HG02678 (cell line): Measurements from ENCODE around the gene LZTS2.

Source experiments
- ATAC-seq: cut with Tn5 transposase; IDR thresholded peaks from one replicate; pipeline ENCODE4 v1.9.1; 2021; ENCODE audit warnings: mild to moderate bottlenecking, moderate library complexity; ENCODE audit not compliant: unreplicated experiment

Gene LZTS2

DNA sequence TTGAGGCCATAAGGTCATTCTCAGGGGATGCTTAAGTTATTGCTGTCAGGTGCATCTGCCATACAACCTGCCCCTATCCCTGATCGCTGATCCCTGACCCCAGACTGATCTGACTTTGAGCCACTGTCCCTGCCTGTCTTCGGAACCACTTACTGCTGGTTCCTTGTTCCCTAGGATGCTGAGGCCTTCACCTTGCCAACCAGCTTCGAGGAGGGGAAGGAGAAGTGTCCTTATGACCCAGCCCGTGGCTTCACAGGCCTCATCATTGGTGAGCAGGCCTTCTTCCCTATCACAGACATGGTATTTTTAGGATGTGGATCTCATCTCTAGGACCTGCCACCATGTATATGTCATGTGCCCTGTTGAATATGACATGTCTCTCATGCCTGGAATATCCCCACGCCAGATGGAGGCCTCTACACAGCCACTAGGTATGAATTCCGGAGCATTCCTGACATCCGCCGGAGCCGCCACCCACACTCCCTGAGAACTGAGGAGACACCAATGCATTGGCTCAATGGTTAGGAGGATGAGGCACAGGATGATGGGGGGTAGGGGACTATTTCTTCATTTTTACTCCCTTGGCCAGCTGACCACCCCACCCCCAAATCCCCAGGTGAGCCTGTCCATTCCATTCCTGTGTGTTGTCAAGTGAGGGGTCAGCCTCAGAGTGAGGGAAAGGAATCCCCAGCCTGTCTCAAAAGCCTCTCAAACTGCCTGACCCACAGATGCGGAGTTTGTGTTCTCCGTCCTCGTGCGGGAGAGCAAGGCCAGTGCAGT is 21.3 kb upstream of the LZTS2 start:
- no peak for ATAC-seq

DNA sequence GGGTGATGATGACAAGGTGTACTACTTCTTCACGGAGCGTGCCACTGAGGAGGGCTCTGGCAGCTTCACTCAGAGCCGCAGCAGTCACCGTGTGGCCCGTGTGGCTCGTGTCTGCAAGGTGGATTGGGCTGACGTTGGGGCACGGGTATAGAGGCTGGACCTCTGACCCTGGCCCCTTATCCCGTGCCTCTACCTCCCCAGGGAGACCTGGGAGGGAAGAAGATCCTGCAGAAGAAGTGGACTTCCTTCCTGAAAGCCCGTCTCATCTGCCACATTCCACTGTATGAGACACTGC is 20.8 kb upstream of the LZTS2 start:
- ATAC-seq, result no peak

DNA sequence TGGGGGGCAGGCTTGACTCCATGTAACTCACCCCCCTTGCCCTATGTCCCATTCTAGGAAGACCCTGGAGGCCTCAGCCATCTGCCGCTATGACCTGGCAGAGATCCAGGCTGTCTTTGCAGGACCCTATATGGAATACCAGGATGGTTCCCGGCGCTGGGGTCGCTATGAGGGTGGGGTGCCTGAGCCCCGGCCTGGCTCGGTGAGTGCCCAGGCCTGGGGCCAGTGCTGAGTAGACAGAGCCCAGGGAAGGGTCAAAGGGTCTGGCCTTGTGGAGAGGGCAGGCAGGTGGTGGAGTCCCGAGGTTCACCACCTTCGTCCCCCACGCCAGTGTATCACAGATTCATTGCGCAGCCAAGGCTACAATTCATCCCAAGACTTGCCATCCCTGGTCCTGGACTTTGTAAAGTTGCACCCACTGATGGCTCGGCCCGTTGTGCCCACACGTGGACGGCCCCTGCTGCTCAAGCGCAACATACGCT is 19.8 kb upstream of the LZTS2 start:
- ATAC-seq, result no peak

DNA sequence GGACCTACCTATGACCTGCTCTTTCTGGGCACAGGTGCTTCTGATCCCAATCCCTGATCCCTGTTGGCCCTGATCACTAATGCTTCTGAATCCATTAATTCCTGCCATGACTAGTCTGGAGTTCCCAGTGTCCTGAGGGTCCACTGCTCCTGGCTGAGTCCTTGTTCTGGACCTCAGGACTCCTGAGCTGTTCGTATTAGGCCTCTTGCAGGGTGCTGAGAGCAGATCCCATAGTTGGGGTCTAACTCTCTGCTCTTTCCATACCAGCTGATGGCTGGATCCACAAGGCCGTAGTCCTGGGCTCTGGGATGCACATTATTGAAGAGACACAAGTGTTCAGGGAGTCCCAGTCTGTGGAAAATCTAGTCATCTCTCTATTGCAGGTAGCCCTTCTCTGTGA is 19.3 kb upstream of the LZTS2 start:
- no peak for ATAC-seq

DNA sequence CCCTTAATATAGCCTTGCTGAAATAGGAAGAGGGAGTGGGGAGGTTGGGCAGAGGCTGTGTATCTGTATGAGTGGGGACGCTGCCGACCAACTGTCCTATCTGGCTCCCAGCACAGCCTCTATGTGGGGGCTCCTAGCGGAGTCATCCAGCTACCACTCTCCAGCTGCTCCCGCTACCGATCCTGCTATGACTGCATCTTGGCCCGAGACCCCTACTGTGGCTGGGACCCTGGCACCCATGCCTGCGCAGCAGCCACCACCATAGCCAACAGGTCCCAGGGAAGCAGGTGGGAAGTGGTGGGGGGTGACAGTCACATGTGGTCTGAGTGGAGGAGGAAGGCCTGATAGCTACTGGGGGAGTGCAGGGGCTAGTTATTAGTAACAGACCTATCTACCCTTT is 18.9 kb upstream of the LZTS2 start:
- no peak for ATAC-seq

DNA sequence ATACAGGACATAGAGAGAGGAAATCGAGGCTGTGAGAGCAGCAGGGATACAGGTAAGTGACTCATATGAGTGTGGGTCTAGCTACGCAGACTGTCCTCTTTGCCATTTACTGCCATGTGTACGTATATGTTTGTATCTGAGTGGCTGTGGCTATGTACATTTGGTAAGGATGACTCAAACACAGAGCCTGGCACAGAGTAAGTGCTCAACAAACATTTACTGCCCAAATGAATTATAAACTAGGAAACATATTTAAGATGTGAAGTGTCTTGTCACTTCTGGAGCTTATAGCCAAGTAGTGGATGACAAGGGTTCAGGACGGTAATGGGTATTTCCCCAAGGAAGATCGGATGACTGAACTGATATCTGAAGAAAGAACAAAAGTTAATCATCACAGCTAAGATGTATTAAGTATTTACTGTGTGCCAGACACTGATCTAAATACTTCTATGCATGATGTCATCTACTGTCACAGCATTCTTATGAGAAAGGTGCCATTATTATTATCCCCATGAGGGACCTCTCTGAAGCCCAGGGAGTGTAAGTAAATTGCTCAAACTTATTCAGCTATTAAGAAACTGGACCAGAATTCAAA is 18.3 kb upstream of the LZTS2 start:
- no peak for ATAC-seq

DNA sequence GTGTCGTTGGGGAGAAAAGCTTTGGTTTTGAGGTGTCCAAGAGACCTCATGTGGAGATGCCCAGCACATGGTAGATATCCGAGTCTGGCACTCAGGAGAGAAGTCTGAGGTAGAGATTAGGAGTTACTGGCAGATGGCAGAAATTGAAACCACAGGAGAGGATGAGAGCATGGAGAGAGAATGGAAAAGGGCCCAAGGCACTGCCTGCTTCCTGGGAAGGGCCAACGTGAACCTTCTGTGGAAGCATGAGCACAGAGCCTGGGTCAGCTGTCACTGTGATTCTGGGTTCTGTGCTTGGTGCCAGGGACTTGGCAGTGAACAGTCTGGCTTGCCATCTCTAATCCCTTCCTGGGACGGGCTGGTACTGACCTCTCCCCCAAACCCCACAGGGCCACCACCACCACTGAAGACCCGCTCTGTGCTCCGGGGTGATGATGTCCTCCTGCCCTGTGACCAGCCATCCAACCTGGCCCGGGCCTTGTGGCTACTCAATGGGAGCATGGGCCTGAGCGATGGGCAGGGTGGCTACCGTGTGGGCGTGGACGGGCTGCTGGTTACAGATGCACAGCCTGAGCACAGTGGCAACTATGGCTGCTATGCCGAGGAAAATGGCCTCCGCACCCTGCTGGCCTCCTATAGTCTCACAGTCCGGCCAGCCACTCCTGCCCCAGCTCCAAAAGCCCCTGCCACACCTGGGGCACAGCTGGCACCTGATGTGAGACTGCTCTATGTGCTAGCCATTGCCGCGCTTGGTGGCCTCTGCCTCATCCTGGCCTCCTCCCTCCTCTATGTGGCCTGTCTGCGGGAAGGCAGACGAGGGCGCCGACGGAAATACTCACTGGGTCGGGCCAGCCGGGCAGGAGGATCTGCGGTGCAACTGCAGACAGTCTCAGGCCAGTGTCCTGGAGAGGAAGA is 16.4 kb upstream of the LZTS2 start:
- ATAC-seq, result no peak

DNA sequence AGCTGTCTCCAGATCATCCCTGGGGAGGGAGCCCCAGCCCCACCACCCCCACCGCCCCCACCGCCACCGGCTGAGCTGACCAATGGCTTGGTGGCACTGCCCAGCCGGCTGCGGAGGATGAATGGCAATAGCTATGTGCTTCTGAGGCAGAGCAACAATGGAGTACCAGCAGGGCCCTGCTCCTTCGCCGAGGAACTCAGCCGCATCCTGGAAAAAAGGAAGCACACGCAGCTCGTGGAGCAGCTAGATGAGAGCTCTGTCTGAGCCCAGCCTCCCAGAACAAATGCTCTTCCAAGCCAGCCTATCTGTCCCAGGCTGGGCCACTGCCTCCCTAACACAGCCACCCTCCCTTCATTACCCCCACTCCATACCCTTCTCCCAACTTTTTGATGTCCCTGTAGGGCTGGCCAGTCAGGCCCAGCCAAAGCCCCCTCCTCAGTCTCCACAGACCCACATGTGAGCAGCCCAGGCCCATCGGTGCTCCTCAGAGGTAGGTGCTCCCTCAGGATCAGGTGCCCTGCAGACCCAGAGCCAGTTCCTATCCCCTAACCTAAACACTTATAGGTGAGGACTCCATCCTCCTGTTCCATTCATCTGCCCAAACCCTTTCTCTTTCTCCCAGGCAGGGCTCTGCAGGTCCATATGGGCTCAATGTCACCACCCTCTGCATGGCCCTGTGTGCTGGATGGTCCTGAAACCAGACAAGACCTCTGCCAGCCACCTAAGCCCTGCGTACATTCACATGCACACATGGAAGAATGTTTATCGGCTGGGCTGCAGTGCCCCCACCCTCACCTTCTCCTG is 15.5 kb upstream of the LZTS2 start:
- ATAC-seq, result no peak

DNA sequence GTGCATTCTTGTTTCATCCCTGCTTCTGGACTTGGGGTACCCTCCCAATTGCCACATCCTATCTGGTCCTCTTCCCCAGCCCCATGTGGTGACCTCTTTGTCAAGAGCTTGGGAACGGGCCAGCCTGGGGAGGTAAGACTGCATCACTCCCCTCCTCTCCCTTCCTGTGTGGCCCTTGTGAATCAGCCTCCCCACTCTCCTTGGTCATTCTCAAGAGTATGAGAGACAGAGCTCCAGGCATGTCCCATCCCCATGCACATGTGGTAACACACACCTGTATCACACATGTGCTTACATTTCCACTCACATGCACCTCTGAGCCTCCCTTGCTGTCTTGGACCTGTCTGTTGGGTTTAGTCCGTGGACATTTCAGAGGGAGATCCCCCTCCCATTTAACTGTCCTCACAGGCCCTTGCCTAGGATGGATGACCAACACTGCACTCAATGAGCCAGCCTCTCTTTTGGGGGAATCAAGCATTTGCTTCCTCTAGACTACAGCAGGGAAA is 14.9 kb upstream of the LZTS2 start:
- no peak for ATAC-seq

DNA sequence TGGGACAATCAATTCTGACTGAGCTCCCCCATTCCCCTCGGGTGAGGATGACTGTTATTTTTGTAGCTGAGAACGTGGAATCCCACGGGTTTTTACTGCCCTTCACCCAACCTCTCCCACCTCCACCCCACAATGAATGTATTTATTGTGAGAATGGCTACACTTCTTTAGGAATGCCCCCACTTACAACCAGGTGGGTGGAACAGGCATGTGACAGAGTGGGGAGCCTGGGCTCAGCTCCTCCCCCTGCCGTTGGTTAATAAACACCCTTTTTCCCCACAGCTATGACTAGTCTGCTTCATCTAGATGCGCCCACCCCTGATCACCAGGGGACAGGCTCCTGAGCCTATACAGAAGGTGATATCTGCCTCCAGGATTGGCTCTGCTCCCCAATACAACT is 14.3 kb upstream of the LZTS2 start:
- no peak for ATAC-seq

DNA sequence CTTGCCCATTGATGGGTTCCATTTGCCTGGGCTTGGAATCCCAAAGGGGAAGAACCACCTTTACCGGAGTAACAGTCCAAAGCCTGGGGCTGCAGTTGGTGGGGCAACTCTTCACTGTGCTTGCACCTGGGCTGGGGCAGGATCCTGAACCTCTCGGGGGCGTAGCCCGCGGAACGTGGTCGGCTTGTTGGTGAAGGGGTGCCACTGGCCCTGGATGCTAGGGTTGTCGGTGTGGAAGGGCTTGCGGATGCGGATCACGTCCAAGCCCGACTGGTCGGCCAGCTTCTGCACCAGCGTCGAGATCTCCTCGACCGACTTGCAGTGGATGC is 13.0 kb upstream of the LZTS2 start:
- peak; percentile 6 for ATAC-seq

DNA sequence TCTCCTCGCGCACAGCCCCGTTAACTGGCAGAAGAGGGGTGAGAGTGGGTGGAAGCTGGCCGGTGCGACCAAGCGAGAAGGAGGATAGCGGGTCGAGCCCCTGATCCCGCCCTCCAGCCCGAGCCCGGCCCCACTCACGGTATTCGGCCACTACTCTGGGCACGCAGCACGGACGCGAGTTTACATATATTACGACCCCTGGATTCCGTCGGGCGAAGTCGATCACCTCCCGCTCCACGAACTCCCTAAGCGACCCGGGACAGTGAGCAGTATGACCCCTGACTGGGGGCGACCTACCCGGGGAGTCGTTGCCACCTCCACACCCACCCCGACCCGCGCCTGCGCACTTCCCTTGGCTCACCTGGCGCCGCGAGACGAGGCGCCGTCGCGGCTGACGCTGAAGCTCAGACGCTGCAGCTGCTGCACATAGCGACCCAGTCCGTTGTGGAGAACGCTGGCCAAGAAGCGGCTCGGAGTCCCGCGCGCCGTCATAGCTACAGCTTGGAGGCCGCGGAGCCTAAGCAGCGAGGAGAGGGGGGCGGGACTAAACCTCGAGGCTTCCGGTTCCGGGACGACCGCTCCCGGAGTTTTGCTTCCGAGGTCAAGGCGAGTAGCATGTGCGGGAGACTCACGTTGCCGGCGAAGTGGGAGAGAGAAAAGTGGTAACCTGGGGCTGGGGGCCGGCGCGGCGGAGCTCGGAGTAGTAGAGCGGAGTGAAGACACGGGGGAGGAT is 12.5 kb upstream of the LZTS2 start, which contains the start of the genes MRPL43 and TWNK:
Gene MRPL43 (minus strand): TSS at position 546 of the 733 bp plus-strand sequence. CDS start 54 bp downstream, at position 492.
Gene TWNK (plus strand): TSS at position 592 of the 733 bp plus-strand sequence. CDS start 668 bp downstream, outside the sequence.
- peak; percentile 82 for ATAC-seq

DNA sequence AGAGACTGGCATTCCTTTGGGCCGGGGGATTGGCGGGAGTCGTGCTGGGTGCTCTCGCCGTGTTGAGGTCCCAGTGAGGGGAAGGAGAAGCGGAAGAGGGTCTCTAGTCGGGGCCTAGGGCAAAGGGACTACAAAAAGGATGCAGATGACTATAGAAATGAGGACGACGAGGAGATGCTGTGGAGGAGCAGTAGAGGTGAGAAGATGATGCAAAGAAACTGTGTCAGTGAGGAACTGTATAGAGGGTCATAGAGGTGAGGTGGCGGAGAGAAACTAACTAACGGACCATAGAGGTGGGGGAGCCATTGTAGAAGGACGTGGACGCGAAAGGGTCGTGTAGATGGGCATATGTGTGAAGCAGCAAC is 11.9 kb upstream of the LZTS2 start:
- ATAC-seq, result peak; percentile 7

DNA sequence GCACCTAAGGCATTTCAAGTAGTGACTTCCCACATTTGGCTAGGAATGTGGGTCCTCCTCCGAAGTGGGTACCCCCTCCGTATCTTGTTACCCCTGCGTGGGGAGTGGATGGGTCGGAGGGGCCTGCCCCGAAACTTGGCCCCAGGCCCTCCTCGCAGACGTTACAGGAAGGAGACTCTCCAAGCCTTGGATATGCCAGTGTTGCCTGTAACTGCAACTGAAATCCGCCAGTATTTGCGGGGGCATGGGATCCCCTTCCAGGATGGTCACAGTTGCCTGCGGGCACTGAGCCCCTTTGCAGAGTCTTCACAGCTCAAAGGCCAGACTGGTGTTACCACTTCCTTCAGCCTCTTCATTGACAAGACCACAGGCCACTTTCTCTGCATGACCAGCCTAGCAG is 11.4 kb upstream of the LZTS2 start:
- ATAC-seq, result no peak

DNA sequence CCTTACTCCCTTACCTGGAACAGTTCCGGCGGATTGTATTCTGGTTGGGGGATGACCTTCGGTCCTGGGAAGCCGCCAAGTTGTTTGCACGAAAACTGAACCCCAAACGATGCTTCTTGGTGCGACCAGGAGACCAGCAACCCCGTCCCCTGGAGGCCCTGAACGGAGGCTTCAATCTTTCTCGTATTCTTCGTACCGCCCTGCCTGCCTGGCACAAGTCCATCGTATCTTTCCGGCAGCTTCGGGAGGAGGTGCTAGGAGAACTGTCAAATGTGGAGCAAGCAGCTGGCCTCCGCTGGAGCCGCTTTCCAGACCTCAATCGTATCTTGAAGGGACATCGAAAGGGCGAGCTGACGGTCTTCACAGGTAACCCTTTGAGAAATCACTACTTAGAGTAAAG is 10.5 kb upstream of the LZTS2 start:
- no peak for ATAC-seq

DNA sequence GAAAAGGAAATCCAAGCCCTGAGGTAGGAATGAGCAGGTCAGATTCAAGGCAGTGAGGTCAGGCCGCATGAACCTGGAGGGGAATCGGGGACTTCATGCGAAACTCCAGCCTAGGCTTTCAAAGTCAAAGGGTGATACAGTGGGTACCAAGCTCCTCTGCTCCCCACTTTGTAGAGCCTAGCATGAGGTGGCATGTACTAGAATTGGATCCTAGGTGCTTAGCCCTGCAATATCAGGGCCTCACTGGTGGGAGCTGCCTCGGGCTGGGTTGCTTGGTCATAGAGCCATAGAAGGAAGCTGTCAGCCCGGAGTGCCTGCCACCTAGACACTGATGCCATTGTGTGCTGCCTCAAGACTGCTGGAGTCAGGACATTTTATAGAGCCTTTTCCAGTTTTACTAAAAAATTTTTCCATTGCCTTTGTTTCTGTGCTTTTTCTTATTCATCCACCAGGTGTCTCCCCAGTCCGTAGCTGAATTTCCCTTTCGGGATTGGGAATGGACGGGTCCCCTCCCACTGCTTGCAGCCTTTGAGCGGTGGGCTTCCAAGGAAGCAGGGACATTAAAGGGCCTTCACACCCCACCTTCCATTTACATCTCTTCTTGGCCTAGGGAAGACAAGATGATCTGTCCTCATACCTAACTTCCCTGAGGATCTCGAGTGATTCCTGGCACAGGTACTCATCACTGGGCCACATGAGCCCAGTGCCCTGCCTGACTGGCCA is 5.5 kb upstream of the LZTS2 start:
- ATAC-seq, result no peak

DNA sequence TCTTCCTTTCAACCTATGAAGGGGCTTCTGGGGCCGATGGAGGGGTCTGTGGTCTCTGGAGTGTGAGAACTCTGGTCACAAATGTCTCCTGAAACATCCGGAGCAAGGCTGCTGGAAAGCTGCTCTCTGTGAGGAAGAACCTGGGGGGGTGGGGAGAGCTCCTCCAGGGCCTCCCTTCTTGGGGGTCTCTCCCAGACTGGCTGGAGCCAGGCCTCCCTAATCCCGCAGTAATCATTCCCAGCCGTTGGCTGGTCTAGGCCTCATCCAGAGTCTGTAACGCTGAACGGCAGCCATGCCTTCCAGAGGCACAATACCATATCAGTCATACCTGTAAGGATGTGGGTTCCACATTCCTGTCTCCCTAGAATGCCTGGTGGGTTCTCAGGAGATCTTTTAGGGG is 4.4 kb upstream of the LZTS2 start:
- ATAC-seq, result no peak

DNA sequence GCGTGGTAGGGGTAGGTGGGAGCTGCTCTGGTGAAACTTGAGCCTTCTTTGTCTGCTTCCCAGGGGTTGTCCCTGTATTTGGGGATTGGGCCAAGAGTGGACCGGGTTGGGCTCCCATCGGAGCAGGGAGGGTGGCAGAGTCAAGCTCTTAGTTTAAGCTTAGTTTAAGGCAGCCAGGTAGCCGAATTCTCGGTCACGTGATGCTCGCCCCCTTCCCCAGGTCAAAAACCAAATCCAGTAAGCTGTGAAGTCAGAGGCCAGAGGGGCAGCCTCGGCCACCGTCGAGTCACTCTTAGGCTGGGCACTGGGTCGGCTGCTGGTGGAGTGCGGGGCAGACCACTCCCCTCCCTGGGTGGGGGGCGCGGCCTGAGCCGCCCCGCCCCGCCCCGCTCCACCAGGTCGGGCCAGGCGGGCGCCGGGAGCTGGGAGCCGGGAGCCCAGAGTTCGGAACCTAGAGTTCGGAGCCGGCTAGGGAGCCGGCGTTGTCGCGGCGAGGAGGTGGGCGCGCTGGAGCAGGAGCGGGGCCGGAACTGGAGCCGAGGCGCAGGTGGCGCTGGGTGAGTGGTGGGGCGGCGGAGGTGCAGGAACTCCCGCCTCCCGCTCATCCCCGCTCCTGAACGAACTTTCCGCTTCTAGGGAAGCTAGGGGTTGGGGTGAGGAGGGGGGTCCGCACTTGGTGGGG is 2.8 kb upstream of the LZTS2 start:
- ATAC-seq, result peak; percentile 21
